ENCODE results near the gene TPRN. TPM values are rescaled to one million over a fixed set of nuclear protein-coding genes. Genes with fewer than 3 reads are reported as not detected.

Gene TPRN
- total RNA-seq, 4 donors from 2014 or later = 0.29 to 17.1 (median 5.5) TPM

DNA sequence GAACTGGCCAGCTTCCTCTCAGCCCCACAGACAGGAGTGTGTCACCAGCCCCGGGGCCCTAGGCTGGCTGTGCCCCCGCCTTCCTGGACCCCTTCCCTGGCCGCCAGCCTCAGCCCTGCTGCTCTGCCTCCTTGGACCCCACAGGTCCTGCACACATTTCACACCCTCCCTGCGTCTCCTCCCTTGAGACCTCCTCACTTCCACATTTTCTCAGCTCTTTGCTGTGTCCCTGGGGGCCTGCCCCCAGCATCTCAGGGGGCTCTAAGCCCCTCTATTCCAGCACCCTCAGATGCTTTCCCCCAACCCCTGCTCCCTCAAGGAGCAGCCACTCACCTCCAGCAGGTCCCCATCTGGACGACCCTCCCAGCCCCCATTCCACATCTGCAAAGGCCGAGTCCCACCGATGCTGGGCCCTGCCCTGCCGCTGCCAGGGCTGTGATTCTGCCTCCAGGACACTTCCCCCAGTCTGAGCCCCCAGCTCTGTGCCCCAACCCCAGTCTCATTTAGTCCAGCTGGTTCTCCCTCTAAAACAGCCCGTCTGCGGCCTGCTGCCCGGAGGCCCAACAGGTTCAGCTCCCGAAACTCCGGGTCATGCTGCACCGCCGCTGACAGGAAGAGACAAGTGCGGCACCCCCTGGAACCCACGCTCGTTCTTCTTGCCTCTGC is 34.4 kb upstream of the TPRN start:
- DNase-seq = no peak
- H3K36me3 ChIP-seq = no peaks in the 10 kb centered on the region
- intact Hi-C loops (cut with DNase I; ENCODE audit: low total_unique reads) = no loop called here
- TF ChIP-seq, protein P1, sequence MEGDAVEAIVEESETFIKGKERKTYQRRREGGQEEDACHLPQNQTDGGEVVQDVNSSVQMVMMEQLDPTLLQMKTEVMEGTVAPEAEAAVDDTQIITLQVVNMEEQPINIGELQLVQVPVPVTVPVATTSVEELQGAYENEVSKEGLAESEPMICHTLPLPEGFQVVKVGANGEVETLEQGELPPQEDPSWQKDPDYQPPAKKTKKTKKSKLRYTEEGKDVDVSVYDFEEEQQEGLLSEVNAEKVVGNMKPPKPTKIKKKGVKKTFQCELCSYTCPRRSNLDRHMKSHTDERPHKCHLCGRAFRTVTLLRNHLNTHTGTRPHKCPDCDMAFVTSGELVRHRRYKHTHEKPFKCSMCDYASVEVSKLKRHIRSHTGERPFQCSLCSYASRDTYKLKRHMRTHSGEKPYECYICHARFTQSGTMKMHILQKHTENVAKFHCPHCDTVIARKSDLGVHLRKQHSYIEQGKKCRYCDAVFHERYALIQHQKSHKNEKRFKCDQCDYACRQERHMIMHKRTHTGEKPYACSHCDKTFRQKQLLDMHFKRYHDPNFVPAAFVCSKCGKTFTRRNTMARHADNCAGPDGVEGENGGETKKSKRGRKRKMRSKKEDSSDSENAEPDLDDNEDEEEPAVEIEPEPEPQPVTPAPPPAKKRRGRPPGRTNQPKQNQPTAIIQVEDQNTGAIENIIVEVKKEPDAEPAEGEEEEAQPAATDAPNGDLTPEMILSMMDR (IDR thresholded peaks at IDR 0.05) = no peak
- no peak for TF ChIP-seq POLR2A (IDR thresholded peaks at IDR 0.05)
- peaks cover 0 to 10% of the 10 kb centered on the region in 2 donors for H3K27me3 ChIP-seq
- no peak overlapping the region for H3K4me3 ChIP-seq
- peaks cover 0 to 9% of the 10 kb centered on the region in 2 donors for H3K4me1 ChIP-seq
- no peaks in the 10 kb centered on the region for H3K9me3 ChIP-seq
- no peak overlapping the region for H3K27ac ChIP-seq

DNA sequence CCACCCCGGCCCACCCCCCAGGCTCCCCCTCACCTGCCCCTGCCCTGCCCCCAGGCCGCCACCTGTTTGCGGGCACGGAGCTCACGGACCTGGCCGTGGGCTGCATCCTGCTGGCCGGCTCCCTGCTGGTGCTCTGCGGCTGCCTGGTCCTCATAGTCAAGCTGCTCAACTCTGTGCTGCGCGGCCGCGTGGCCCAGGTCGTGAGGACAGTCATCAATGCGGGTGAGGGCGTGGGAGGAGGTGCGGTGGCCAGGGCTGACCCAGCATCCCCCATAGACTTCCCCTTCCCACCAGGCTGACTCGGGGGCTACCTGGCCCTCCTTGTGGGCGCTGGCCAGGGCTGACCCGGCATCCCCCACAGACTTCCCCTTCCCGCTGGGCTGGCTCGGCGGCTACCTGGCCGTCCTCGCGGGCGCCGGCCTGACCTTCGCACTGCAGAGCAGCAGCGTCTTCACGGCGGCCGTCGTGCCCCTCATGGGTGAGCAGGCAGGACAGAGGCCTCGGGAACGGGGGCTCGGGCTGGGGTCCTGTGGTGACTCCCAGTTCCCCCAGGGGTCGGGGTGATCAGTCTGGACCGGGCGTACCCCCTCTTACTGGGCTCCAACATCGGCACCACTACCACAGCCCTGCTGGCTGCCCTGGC is 33.6 kb upstream of the TPRN start:
- no peak overlapping the region for H3K27ac ChIP-seq

DNA sequence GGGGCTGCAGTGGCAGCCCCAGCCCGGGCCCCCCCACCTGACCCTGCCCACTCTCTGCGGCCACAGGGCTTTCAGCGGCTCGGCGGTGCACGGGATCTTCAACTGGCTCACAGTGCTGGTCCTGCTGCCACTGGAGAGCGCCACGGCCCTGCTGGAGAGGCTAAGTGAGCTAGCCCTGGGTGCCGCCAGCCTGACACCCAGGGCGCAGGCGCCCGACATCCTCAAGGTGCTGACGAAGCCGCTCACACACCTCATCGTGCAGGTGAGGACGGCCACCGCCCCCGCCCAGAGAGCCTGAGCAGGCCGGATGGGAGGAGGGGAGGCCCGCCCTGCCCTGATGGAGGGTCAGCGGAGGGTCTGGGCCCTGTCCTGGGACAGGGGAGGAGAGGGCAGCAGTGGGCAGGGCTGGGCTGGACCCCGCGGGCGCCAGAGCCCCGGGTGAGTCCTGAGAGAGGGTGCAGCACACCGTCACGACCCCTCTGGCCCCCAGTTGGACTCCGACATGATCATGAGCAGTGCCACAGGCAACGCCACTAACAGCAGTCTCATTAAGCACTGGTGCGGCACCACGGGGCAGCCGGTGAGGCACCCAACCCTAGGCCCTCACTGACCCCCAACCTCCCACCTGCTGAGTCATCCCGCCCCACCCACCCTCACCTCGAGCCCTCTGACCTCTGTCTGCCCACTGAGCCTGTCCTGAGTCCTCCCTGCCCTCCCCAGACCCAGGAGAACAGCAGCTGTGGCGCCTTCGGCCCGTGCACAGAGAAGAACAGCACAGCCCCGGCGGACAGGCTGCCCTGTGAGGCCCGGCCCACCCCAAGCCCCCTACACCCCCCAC is 32.8 kb upstream of the TPRN start:
- Histone ChIP-seq H3K36me3 (no peaks in the 10 kb centered on the region), H3K4me1 (peaks cover 0 to 9% of the 10 kb centered on the region in 2 donors), H3K9me3 (no peaks in the 10 kb centered on the region), H3K27me3 (peaks cover 5 to 25% of the 10 kb centered on the region in 2 donors), H3K4me3 (no peak overlapping the region), H3K27ac (no peak overlapping the region)
- intact Hi-C loops (cut with DNase I; ENCODE audit: low total_unique reads) = no loop called here
- no peak for TF ChIP-seq POLR2A (IDR thresholded peaks at IDR 0.05)
- TF ChIP-seq, protein P1 (IDR thresholded peaks at IDR 0.05) = no peak
- no peak for DNase-seq

More for the DNA sequence above, 33.6 kb upstream of the TPRN start:
- intact Hi-C loops (cut with DNase I; ENCODE audit: low total_unique reads) = no loop called here
- Histone ChIP-seq H3K4me1 (peaks cover 0 to 9% of the 10 kb centered on the region in 2 donors), H3K9me3 (no peaks in the 10 kb centered on the region), H3K27me3 (peaks cover 0 to 17% of the 10 kb centered on the region in 2 donors), H3K4me3 (no peak overlapping the region), H3K36me3 (no peaks in the 10 kb centered on the region)
- no peak for TF ChIP-seq POLR2A (IDR thresholded peaks at IDR 0.05)
- TF ChIP-seq, protein P1 (IDR thresholded peaks at IDR 0.05) = no peak
- no peak for DNase-seq

DNA sequence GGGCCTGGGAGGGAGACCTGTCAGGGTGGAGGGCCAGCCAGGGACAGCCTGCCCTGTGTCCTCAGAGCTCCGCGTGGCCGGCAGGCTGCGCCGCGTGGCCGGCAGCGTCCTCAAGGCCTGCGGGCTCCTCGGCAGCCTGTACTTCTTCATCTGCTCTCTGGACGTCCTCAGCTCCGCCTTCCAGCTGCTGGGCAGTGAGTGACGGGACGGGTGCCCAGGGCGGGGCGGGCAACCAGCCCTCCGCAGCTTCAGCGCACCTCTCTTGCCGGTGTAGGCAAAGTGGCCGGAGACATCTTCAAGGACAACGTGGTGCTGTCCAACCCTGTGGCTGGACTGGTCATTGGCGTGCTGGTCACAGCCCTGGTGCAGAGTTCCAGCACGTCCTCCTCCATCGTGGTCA is 32.0 kb upstream of the TPRN start:
- intact Hi-C loops (cut with DNase I; ENCODE audit: low total_unique reads) = no loop called here
- TF ChIP-seq, protein P1 (IDR thresholded peaks at IDR 0.05) = no peak
- TF ChIP-seq POLR2A (IDR thresholded peaks at IDR 0.05) = no peak
- H3K27me3 ChIP-seq = peaks cover 9 to 29% of the 10 kb centered on the region in 2 donors

More for the DNA sequence above, 32.0 kb upstream of the TPRN start:
- H3K36me3 ChIP-seq = no peaks in the 10 kb centered on the region
- H3K4me1 ChIP-seq = peaks cover 0 to 9% of the 10 kb centered on the region in 2 donors
- no peaks in the 10 kb centered on the region for H3K9me3 ChIP-seq
- no peak overlapping the region for H3K27ac ChIP-seq
- no peak overlapping the region for H3K4me3 ChIP-seq
- no peak for DNase-seq
